Measurements from ENCODE around the gene RIPOR2.

The RIPOR2 gene

GRCh38 chr6:24979176-24979575, 43.4 kb upstream of the RIPOR2 start:
- ChIA-PET CTCF (interaction anchor here (1.0 to 1.5 kb wide), 3 partner anchors 12 to 69 kb away, joined by 3 to 5 read pairs (median 4); no protein-coding TSS in a partner anchor), POLR2A (no interaction called here)
- Histone ChIP-seq H3K4me1 (ENCODE audit: control extremely low read depth in 1 of 4, control insufficient read depth in 4 of 4, insufficient read depth in 4 of 4, low read length in 3 of 4) (peaks cover 2 to 33% (median 15%) of the 10 kb centered on the region in 4 experiments), H3K27me3 (replicated peaks in 2 of 5; ENCODE audit: control insufficient read depth in 4 of 5, insufficient read depth in 5 of 5, low read length in 4 of 5) (no peaks in the 10 kb centered on the region), H3K9me3 (ENCODE audit: control extremely low read depth in 1 of 5, control insufficient read depth in 4 of 5, insufficient read depth in 2 of 5, low read depth in 1 of 5, low read length in 4 of 5) (no peaks in the 10 kb centered on the region), H3K27ac (ENCODE audit: insufficient read depth in 1 of 2, low read depth in 1 of 2, low read length in 2 of 2, poor library complexity in 1 of 2, severe bottlenecking in 2 of 2) (no peak overlapping the region), H3K36me3 (ENCODE audit: control insufficient read depth in 4 of 4, insufficient read depth in 4 of 4, low read length in 3 of 4) (peaks cover 2 to 16% (median 6%) of the 10 kb centered on the region in 4 experiments), H3K4me3 (ENCODE audit: control insufficient read depth in 1 of 7, extremely low read depth in 1 of 7, insufficient read depth in 4 of 7, low read depth in 2 of 7, low read length in 6 of 7) (no peak overlapping the region)
- WGBS (ENCODE audit: insufficient coverage): no CpG with 5 or more reads among the region's 2 CpGs
- no peak for DNase-seq

- Histone ChIP-seq H3K27ac (ENCODE audit: insufficient read depth in 1 of 2, low read depth in 1 of 2, low read length in 2 of 2, poor library complexity in 1 of 2, severe bottlenecking in 2 of 2) (peak overlapping the region in 1 of 2 experiments; percentile 50), H3K36me3 (ENCODE audit: control insufficient read depth in 4 of 4, insufficient read depth in 4 of 4, low read length in 3 of 4) (peaks cover 4 to 18% (median 7%) of the 10 kb centered on the region in 4 experiments), H3K27me3 (replicated peaks in 2 of 5; ENCODE audit: control insufficient read depth in 4 of 5, insufficient read depth in 5 of 5, low read length in 4 of 5) (no peaks in the 10 kb centered on the region), H3K9me3 (ENCODE audit: control extremely low read depth in 1 of 5, control insufficient read depth in 4 of 5, insufficient read depth in 2 of 5, low read depth in 1 of 5, low read length in 4 of 5) (no peaks in the 10 kb centered on the region), H3K4me3 (ENCODE audit: control insufficient read depth in 1 of 7, extremely low read depth in 1 of 7, insufficient read depth in 4 of 7, low read depth in 2 of 7, low read length in 6 of 7) (peak overlapping the region in 1 of 7 experiments; percentile 26), H3K4me1 (ENCODE audit: control extremely low read depth in 1 of 4, control insufficient read depth in 4 of 4, insufficient read depth in 4 of 4, low read length in 3 of 4) (peaks cover 2 to 25% (median 14%) of the 10 kb centered on the region in 4 experiments)
- 58% methylated on average over 2 of the region's 7 CpGs for WGBS (ENCODE audit: insufficient coverage)
- ChIA-PET CTCF (interaction anchor here (0.7 to 2.1 kb wide), 10 partner anchors 8 to 52 kb away, joined by 3 to 7 read pairs (median 3); no protein-coding TSS in a partner anchor), POLR2A (interaction anchor here (0.7 kb wide), 1 partner anchor 17 kb away, joined by 3 read pairs; no protein-coding TSS in a partner anchor)
- peak in 2 of 3 donors; percentile 67 to 79 for DNase-seq
Observed at GRCh38 chr6:24974182-24975171, 38.7 kb upstream of the RIPOR2 start.

GRCh38 chr6:24972311-24972958, 36.7 kb upstream of the RIPOR2 start:
- CTCF ChIA-PET: interaction anchor here (1.1 to 2.6 kb wide), 5 partner anchors 10 to 115 kb away, joined by 3 to 9 read pairs (median 8); no protein-coding TSS in a partner anchor
- H3K9me3 ChIP-seq (ENCODE audit: control extremely low read depth in 1 of 5, control insufficient read depth in 4 of 5, insufficient read depth in 2 of 5, low read depth in 1 of 5, low read length in 4 of 5): no peaks in the 10 kb centered on the region
- POLR2A ChIA-PET: no interaction called here
- peaks cover 2 to 19% (median 6%) of the 10 kb centered on the region in 4 experiments for H3K36me3 ChIP-seq (ENCODE audit: control insufficient read depth in 4 of 4, insufficient read depth in 4 of 4, low read length in 3 of 4)
- no peak overlapping the region for H3K27ac ChIP-seq (ENCODE audit: insufficient read depth in 1 of 2, low read depth in 1 of 2, low read length in 2 of 2, poor library complexity in 1 of 2, severe bottlenecking in 2 of 2)
- no peaks in the 10 kb centered on the region for H3K27me3 ChIP-seq (replicated peaks in 2 of 5; ENCODE audit: control insufficient read depth in 4 of 5, insufficient read depth in 5 of 5, low read length in 4 of 5)
- 94% methylated on average over 2 of the region's 3 CpGs for WGBS (ENCODE audit: insufficient coverage)
- DNase-seq: no peak
- H3K4me1 ChIP-seq (ENCODE audit: control extremely low read depth in 1 of 4, control insufficient read depth in 4 of 4, insufficient read depth in 4 of 4, low read length in 3 of 4): peaks cover 0 to 19% (median 10%) of the 10 kb centered on the region in 4 experiments
- no peak overlapping the region for H3K4me3 ChIP-seq (ENCODE audit: control insufficient read depth in 1 of 7, extremely low read depth in 1 of 7, insufficient read depth in 4 of 7, low read depth in 2 of 7, low read length in 6 of 7)

- H3K27me3 ChIP-seq (replicated peaks in 2 of 5; ENCODE audit: control insufficient read depth in 4 of 5, insufficient read depth in 5 of 5, low read length in 4 of 5): no peaks in the 10 kb centered on the region
- 94% methylated on average over 2 of the region's 2 CpGs for WGBS (ENCODE audit: insufficient coverage)
- H3K9me3 ChIP-seq (ENCODE audit: control extremely low read depth in 1 of 5, control insufficient read depth in 4 of 5, insufficient read depth in 2 of 5, low read depth in 1 of 5, low read length in 4 of 5): no peaks in the 10 kb centered on the region
- peaks cover 2 to 23% (median 8%) of the 10 kb centered on the region in 4 experiments for H3K36me3 ChIP-seq (ENCODE audit: control insufficient read depth in 4 of 4, insufficient read depth in 4 of 4, low read length in 3 of 4)
- no peak overlapping the region for H3K4me3 ChIP-seq (ENCODE audit: control insufficient read depth in 1 of 7, extremely low read depth in 1 of 7, insufficient read depth in 4 of 7, low read depth in 2 of 7, low read length in 6 of 7)
- DNase-seq: no peak
- H3K4me1 ChIP-seq (ENCODE audit: control extremely low read depth in 1 of 4, control insufficient read depth in 4 of 4, insufficient read depth in 4 of 4, low read length in 3 of 4): peaks cover 0 to 25% (median 10%) of the 10 kb centered on the region in 4 experiments
- H3K27ac ChIP-seq (ENCODE audit: insufficient read depth in 1 of 2, low read depth in 1 of 2, low read length in 2 of 2, poor library complexity in 1 of 2, severe bottlenecking in 2 of 2): no peak overlapping the region
- ChIA-PET CTCF (interaction anchor here (0.9 to 2.6 kb wide), 4 partner anchors 9 to 114 kb away, joined by 4 to 9 read pairs (median 6); no protein-coding TSS in a partner anchor), POLR2A (no interaction called here)
Observed at GRCh38 chr6:24971067-24971466, 35.3 kb upstream of the RIPOR2 start.

- CTCF ChIA-PET: interaction anchor here (1.1 to 1.5 kb wide), 2 partner anchors 23 to 59 kb away, joined by 3 read pairs; no protein-coding TSS in a partner anchor
- no peak for DNase-seq
- POLR2A ChIA-PET: no interaction called here
- Histone ChIP-seq H3K4me1 (ENCODE audit: control extremely low read depth in 1 of 4, control insufficient read depth in 4 of 4, insufficient read depth in 4 of 4, low read length in 3 of 4) (peaks cover 0 to 13% (median 4%) of the 10 kb centered on the region in 4 experiments), H3K4me3 (ENCODE audit: control insufficient read depth in 1 of 7, extremely low read depth in 1 of 7, insufficient read depth in 4 of 7, low read depth in 2 of 7, low read length in 6 of 7) (no peak overlapping the region), H3K9me3 (ENCODE audit: control extremely low read depth in 1 of 5, control insufficient read depth in 4 of 5, insufficient read depth in 2 of 5, low read depth in 1 of 5, low read length in 4 of 5) (no peaks in the 10 kb centered on the region), H3K27me3 (replicated peaks in 2 of 5; ENCODE audit: control insufficient read depth in 4 of 5, insufficient read depth in 5 of 5, low read length in 4 of 5) (no peaks in the 10 kb centered on the region), H3K27ac (ENCODE audit: insufficient read depth in 1 of 2, low read depth in 1 of 2, low read length in 2 of 2, poor library complexity in 1 of 2, severe bottlenecking in 2 of 2) (no peak overlapping the region), H3K36me3 (ENCODE audit: control insufficient read depth in 4 of 4, insufficient read depth in 4 of 4, low read length in 3 of 4) (peaks cover 2 to 26% (median 8%) of the 10 kb centered on the region in 4 experiments)
- WGBS (ENCODE audit: insufficient coverage): 50% methylated on average over 2 of the region's 2 CpGs
Observed at GRCh38 chr6:24969343-24969860, 33.6 kb upstream of the RIPOR2 start.

- no peak for DNase-seq
- ChIA-PET CTCF (interaction anchor here (1.1 to 1.5 kb wide), 2 partner anchors 24 to 58 kb away, joined by 3 read pairs; no protein-coding TSS in a partner anchor), POLR2A (no interaction called here)
- peaks cover 0 to 7% (median 2%) of the 10 kb centered on the region in 4 experiments for H3K4me1 ChIP-seq (ENCODE audit: control extremely low read depth in 1 of 4, control insufficient read depth in 4 of 4, insufficient read depth in 4 of 4, low read length in 3 of 4)
- H3K4me3 ChIP-seq (ENCODE audit: control insufficient read depth in 1 of 7, extremely low read depth in 1 of 7, insufficient read depth in 4 of 7, low read depth in 2 of 7, low read length in 6 of 7): no peak overlapping the region
- no peaks in the 10 kb centered on the region for H3K27me3 ChIP-seq (replicated peaks in 2 of 5; ENCODE audit: control insufficient read depth in 4 of 5, insufficient read depth in 5 of 5, low read length in 4 of 5)
- H3K27ac ChIP-seq (ENCODE audit: insufficient read depth in 1 of 2, low read depth in 1 of 2, low read length in 2 of 2, poor library complexity in 1 of 2, severe bottlenecking in 2 of 2): no peak overlapping the region
- peaks cover 2 to 24% (median 8%) of the 10 kb centered on the region in 4 experiments for H3K36me3 ChIP-seq (ENCODE audit: control insufficient read depth in 4 of 4, insufficient read depth in 4 of 4, low read length in 3 of 4)
- no peaks in the 10 kb centered on the region for H3K9me3 ChIP-seq (ENCODE audit: control extremely low read depth in 1 of 5, control insufficient read depth in 4 of 5, insufficient read depth in 2 of 5, low read depth in 1 of 5, low read length in 4 of 5)
- 83% methylated on average over 5 of the region's 5 CpGs for WGBS (ENCODE audit: insufficient coverage)
Observed at GRCh38 chr6:24968783-24969182, 33.0 kb upstream of the RIPOR2 start.

Data from common myeloid progenitor, CD34-positive (primary cell).